ENCODE measurements around the gene MSH3. TPM values are rescaled to one million over a fixed set of nuclear protein-coding genes. Genes with fewer than 3 reads are reported as not detected.

MSH3 gene
- total RNA-seq, 1 experiment from 2014 or later, result 21.9 TPM

DNA sequence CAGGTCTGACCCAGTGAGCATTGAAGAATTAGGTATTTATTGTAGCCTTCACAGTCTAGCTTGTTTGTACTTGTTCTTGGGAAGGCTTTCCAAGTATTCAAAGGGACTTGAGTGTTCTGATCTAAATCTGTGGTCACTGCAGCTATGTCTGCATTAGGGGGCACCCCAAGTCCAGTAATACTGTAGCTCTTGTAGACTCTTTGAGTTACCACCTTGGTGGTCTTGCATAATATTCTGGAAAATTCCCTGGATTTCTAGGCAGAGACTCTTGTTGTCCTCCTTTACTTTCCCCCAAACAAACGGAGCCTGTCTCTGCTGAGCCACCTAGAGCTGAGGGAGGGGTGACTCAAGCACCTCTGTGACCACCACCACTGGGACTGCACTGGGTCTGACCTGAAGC, 149.9 kb downstream of the MSH3 start:
- no peaks in the 10 kb centered on the region for H3K27me3 Mint-ChIP-seq (ENCODE audit: insufficient read depth, unreplicated experiment)
- no TSS peak for BruUV-seq (replicated peaks)
- ChIA-PET CTCF (interaction anchor here (0.6 to 0.9 kb wide), 2 partner anchors 44 to 362 kb away, joined by 3 read pairs; no protein-coding TSS in a partner anchor), POLR2A (no interaction called here)
- no peak overlapping the region for H3K27ac Mint-ChIP-seq (ENCODE audit: low read depth, unreplicated experiment)
- peaks cover 20% of the 10 kb centered on the region for H3K36me3 Mint-ChIP-seq (ENCODE audit: insufficient read depth, unreplicated experiment)
- TF ChIP-seq, protein P1, sequence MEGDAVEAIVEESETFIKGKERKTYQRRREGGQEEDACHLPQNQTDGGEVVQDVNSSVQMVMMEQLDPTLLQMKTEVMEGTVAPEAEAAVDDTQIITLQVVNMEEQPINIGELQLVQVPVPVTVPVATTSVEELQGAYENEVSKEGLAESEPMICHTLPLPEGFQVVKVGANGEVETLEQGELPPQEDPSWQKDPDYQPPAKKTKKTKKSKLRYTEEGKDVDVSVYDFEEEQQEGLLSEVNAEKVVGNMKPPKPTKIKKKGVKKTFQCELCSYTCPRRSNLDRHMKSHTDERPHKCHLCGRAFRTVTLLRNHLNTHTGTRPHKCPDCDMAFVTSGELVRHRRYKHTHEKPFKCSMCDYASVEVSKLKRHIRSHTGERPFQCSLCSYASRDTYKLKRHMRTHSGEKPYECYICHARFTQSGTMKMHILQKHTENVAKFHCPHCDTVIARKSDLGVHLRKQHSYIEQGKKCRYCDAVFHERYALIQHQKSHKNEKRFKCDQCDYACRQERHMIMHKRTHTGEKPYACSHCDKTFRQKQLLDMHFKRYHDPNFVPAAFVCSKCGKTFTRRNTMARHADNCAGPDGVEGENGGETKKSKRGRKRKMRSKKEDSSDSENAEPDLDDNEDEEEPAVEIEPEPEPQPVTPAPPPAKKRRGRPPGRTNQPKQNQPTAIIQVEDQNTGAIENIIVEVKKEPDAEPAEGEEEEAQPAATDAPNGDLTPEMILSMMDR (IDR thresholded peaks at IDR 0.05; ENCODE audit: unreplicated experiment), result no peak
- no peak overlapping the region for H3K4me3 Mint-ChIP-seq (ENCODE audit: unreplicated experiment)
- H3K9me3 Mint-ChIP-seq (ENCODE audit: unreplicated experiment), result peaks cover 9% of the 10 kb centered on the region
- DNase-seq (ENCODE audit: unreplicated experiment), result no peak
- H3K4me1 Mint-ChIP-seq (ENCODE audit: insufficient read depth, unreplicated experiment), result no peaks in the 10 kb centered on the region
- intact Hi-C loops (cut with micrococcal nuclease), result no loop called here

DNA sequence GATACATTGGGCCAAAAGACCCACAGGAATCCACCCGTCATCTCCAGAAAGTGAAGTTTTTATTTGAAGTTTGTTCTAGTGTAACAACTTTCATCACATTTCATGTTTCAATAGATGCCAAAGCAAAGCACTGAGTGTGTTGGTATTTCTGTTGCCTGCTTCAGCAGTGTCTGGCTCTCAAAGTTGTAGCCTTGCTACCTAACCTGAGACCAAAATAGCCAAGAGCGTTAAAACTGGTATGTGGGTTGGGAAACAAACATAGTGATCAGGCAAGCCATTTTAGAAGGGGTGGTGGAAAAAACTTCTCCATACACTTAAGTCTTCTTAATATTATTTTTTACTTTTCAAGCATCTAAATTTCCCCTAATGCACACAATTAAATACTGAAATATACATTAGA, 150.6 kb downstream of the MSH3 start:
- DNase-seq (ENCODE audit: unreplicated experiment), result no peak
- ChIA-PET POLR2A (no interaction called here), CTCF (no interaction called here)
- intact Hi-C loops (cut with micrococcal nuclease), result no loop called here
- no TSS peak for BruUV-seq (replicated peaks)
- peaks cover 9% of the 10 kb centered on the region for H3K9me3 Mint-ChIP-seq (ENCODE audit: unreplicated experiment)
- no peak overlapping the region for H3K4me3 Mint-ChIP-seq (ENCODE audit: unreplicated experiment)
- no peaks in the 10 kb centered on the region for H3K27me3 Mint-ChIP-seq (ENCODE audit: insufficient read depth, unreplicated experiment)
- H3K27ac Mint-ChIP-seq (ENCODE audit: low read depth, unreplicated experiment), result no peak overlapping the region
- peaks cover 20% of the 10 kb centered on the region for H3K36me3 Mint-ChIP-seq (ENCODE audit: insufficient read depth, unreplicated experiment)
- H3K4me1 Mint-ChIP-seq (ENCODE audit: insufficient read depth, unreplicated experiment), result no peaks in the 10 kb centered on the region
- TF ChIP-seq, protein P1 (IDR thresholded peaks at IDR 0.05; ENCODE audit: unreplicated experiment), result no peak

DNA sequence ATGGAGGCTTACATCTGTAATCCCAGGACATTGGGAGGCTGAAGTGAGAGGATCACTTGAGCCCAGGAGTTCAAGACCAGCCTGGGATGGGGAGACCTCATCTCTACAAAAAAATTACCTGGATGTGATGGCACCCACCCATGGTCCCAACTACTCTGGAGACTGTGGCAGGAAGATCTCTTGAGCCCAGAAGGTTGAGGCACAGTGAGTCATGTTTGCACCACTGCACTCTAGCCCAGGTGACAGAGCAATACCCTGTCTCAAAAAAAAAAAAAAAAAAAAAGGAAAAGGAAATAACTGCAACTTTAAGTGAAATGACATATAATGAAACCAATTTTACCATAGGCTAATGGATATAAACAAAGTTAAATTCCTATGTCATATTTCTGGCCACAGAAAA, 152.5 kb downstream of the MSH3 start:
- POLR2A ChIA-PET, result no interaction called here
- TF ChIP-seq, protein P1 (IDR thresholded peaks at IDR 0.05; ENCODE audit: unreplicated experiment), result no peak
- H3K27ac Mint-ChIP-seq (ENCODE audit: low read depth, unreplicated experiment), result no peak overlapping the region
- no peaks in the 10 kb centered on the region for H3K27me3 Mint-ChIP-seq (ENCODE audit: insufficient read depth, unreplicated experiment)
- intact Hi-C loops (cut with micrococcal nuclease), result no loop called here
- CTCF ChIA-PET, result no interaction called here
- DNase-seq (ENCODE audit: unreplicated experiment), result no peak
- H3K9me3 Mint-ChIP-seq (ENCODE audit: unreplicated experiment), result peaks cover 9% of the 10 kb centered on the region
- H3K4me1 Mint-ChIP-seq (ENCODE audit: insufficient read depth, unreplicated experiment), result no peaks in the 10 kb centered on the region
- no peak overlapping the region for H3K4me3 Mint-ChIP-seq (ENCODE audit: unreplicated experiment)
- peaks cover 20% of the 10 kb centered on the region for H3K36me3 Mint-ChIP-seq (ENCODE audit: insufficient read depth, unreplicated experiment)
- BruUV-seq (replicated peaks), result no TSS peak

DNA sequence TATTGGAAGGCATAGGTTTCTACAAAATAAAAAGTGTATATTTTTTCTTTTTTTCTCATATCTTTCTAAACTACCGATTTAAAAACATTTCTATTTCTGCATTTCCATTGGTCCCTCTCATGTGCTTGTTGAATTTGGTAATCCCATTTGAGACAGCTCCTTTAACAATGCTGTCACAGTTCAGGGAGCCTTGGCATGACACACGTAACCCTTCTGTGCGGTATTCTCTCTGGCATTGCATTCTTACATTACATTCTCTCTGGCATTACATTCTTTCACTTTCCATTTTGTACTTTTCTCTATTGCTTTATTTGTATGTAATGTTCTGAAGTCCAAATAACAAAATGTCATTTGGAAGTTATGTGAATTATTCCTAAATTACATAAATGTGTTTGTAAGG, 155.0 kb downstream of the MSH3 start:
- H3K4me3 Mint-ChIP-seq (ENCODE audit: unreplicated experiment), result no peak overlapping the region
- TF ChIP-seq, protein P1 (IDR thresholded peaks at IDR 0.05; ENCODE audit: unreplicated experiment), result no peak
- no peaks in the 10 kb centered on the region for H3K27me3 Mint-ChIP-seq (ENCODE audit: insufficient read depth, unreplicated experiment)
- H3K27ac Mint-ChIP-seq (ENCODE audit: low read depth, unreplicated experiment), result no peak overlapping the region
- no TSS peak for BruUV-seq (replicated peaks)
- ChIA-PET CTCF (no interaction called here), POLR2A (no interaction called here)
- no peaks in the 10 kb centered on the region for H3K9me3 Mint-ChIP-seq (ENCODE audit: unreplicated experiment)
- intact Hi-C loops (cut with micrococcal nuclease), result no loop called here
- no peaks in the 10 kb centered on the region for H3K4me1 Mint-ChIP-seq (ENCODE audit: insufficient read depth, unreplicated experiment)
- DNase-seq (ENCODE audit: unreplicated experiment), result no peak
- peaks cover 24% of the 10 kb centered on the region for H3K36me3 Mint-ChIP-seq (ENCODE audit: insufficient read depth, unreplicated experiment)

Measured in MCF 10A (cell line).